Stimulated activated CD4-positive, alpha-beta T cell treated with anti-CD3 and anti-CD28 coated beads, Interleukin-4, amount 100 ng/mL, for 4 hours (primary cell): ENCODE results near the gene C2orf92.
"Not testable (repeated sequence)": the region's sequence is repeated elsewhere in the genome, so short reads cannot be mapped to it uniquely, and the experiment has no call there.

ENCODE experiments used
- DNase-seq, 2 experiments: peaks; one replicate each; pipeline ENCODE4 v3.0.0-alpha.2; 2020

C2orf92 gene

GRCh38 chr2:97695744-97696143 is 26.2 kb downstream of the C2orf92 start:
- DNase-seq, result no peak

- peak; percentile 83 to 96 for DNase-seq
These were observed 28.0 kb downstream of the C2orf92 start for GRCh38 chr2:97697252-97698235.

- no peak for DNase-seq
These were observed 29.0 kb downstream of the C2orf92 start for GRCh38 chr2:97698530-97698929.

- peak; percentile 52 to 62 for DNase-seq
These were observed 30.4 kb downstream of the C2orf92 start for GRCh38 chr2:97699765-97700444.

GRCh38 chr2:97701186-97701585 is 31.7 kb downstream of the C2orf92 start:
- DNase-seq, result no peak

GRCh38 chr2:97701851-97702465 is 32.4 kb downstream of the C2orf92 start:
- DNase-seq, result no peak

GRCh38 chr2:97702731-97703470 is 33.4 kb downstream of the C2orf92 start:
- no peak for DNase-seq

- no peak for DNase-seq
These were observed 34.2 kb downstream of the C2orf92 start for GRCh38 chr2:97703741-97704140.

GRCh38 chr2:97704989-97705388 is 35.5 kb downstream of the C2orf92 start:
- no peak for DNase-seq

GRCh38 chr2:97706112-97706511 is 36.6 kb downstream of the C2orf92 start:
- DNase-seq, result no peak

GRCh38 chr2:97706708-97707345 is 37.3 kb downstream of the C2orf92 start:
- no peak for DNase-seq

GRCh38 chr2:97707362-97708047 is 38.0 kb downstream of the C2orf92 start:
- no peak for DNase-seq

- no peak for DNase-seq
These were observed 38.5 kb downstream of the C2orf92 start for GRCh38 chr2:97708048-97708380.

- DNase-seq, result no peak
These were observed 39.1 kb downstream of the C2orf92 start for GRCh38 chr2:97708608-97709007.

GRCh38 chr2:97711394-97711711 is 41.8 kb downstream of the C2orf92 start:
- DNase-seq, result no peak

GRCh38 chr2:97712175-97712574 is 42.7 kb downstream of the C2orf92 start:
- DNase-seq, result not testable (repeated sequence)

- peak; percentile 44 to 72 for DNase-seq
These were observed 43.3 kb downstream of the C2orf92 start for GRCh38 chr2:97712693-97713295.

GRCh38 chr2:97713296-97714083 is 44.0 kb downstream of the C2orf92 start, which contains the start of gene ZAP70:
Gene ZAP70, plus strand, starts transcription at chr2:97713576. Its CDS starts 10,461 bp downstream, at chr2:97724037.
- peak; percentile 45 to 69 for DNase-seq

GRCh38 chr2:97714084-97714949 is 44.8 kb downstream of the C2orf92 start:
- DNase-seq, result no peak
